ENCODE measurements around the gene SERP2.

SERP2 gene

GRCh38 chr13:44399074-44399473 is 25.4 kb downstream of the SERP2 start:
- CTCF ChIA-PET, result interaction anchor here (1.5 to 1.6 kb wide), 2 partner anchors 15 to 120 kb away, joined by 3 to 6 read pairs; no protein-coding TSS in a partner anchor
- WGBS (ENCODE audit: insufficient coverage), result 96% methylated on average over 3 of the region's 3 CpGs
- POLR2A ChIA-PET, result no interaction called here

GRCh38 chr13:44400736-44401135 is 27.1 kb downstream of the SERP2 start:
- no peaks in the 10 kb centered on the region for H3K9me3 ChIP-seq (ENCODE audit: control extremely low read depth in 1 of 5, control insufficient read depth in 4 of 5, insufficient read depth in 2 of 5, low read depth in 1 of 5, low read length in 4 of 5)
- H3K4me1 ChIP-seq (ENCODE audit: control extremely low read depth in 1 of 4, control insufficient read depth in 4 of 4, insufficient read depth in 4 of 4, low read length in 3 of 4), result peaks cover 0 to 72% (median 30%) of the 10 kb centered on the region in 4 experiments
- H3K27me3 ChIP-seq (replicated peaks in 2 of 5; ENCODE audit: control insufficient read depth in 4 of 5, insufficient read depth in 5 of 5, low read length in 4 of 5), result no peaks in the 10 kb centered on the region
- ChIA-PET POLR2A (no interaction called here), CTCF (interaction anchor here (1.2 to 1.5 kb wide), 2 partner anchors 13 to 30 kb away, joined by 4 to 5 read pairs; no protein-coding TSS in a partner anchor)
- H3K4me3 ChIP-seq (ENCODE audit: control insufficient read depth in 1 of 7, extremely low read depth in 1 of 7, insufficient read depth in 4 of 7, low read depth in 2 of 7, low read length in 6 of 7), result peak overlapping the region in 1 of 7 experiments; percentile 11
- no peak for DNase-seq
- no peaks in the 10 kb centered on the region for H3K36me3 ChIP-seq (ENCODE audit: control insufficient read depth in 4 of 4, insufficient read depth in 4 of 4, low read length in 3 of 4)
- H3K27ac ChIP-seq (ENCODE audit: insufficient read depth in 1 of 2, low read depth in 1 of 2, low read length in 2 of 2, poor library complexity in 1 of 2, severe bottlenecking in 2 of 2), result no peak overlapping the region

More at GRCh38 chr13:44399074-44399473, 25.4 kb downstream of the SERP2 start:
- Histone ChIP-seq H3K27me3 (replicated peaks in 2 of 5; ENCODE audit: control insufficient read depth in 4 of 5, insufficient read depth in 5 of 5, low read length in 4 of 5) (no peaks in the 10 kb centered on the region), H3K27ac (ENCODE audit: insufficient read depth in 1 of 2, low read depth in 1 of 2, low read length in 2 of 2, poor library complexity in 1 of 2, severe bottlenecking in 2 of 2) (no peak overlapping the region), H3K4me3 (ENCODE audit: control insufficient read depth in 1 of 7, extremely low read depth in 1 of 7, insufficient read depth in 4 of 7, low read depth in 2 of 7, low read length in 6 of 7) (no peak overlapping the region), H3K4me1 (ENCODE audit: control extremely low read depth in 1 of 4, control insufficient read depth in 4 of 4, insufficient read depth in 4 of 4, low read length in 3 of 4) (peaks cover 0 to 65% (median 27%) of the 10 kb centered on the region in 4 experiments), H3K36me3 (ENCODE audit: control insufficient read depth in 4 of 4, insufficient read depth in 4 of 4, low read length in 3 of 4) (no peaks in the 10 kb centered on the region), H3K9me3 (ENCODE audit: control extremely low read depth in 1 of 5, control insufficient read depth in 4 of 5, insufficient read depth in 2 of 5, low read depth in 1 of 5, low read length in 4 of 5) (no peaks in the 10 kb centered on the region)
- DNase-seq, result no peak

- POLR2A ChIA-PET, result no interaction called here
- CTCF ChIA-PET, result interaction anchor here (1.2 kb wide), 1 partner anchor 31 kb away, joined by 4 read pairs; no protein-coding TSS in a partner anchor
Observed at GRCh38 chr13:44401577-44401976, 28.0 kb downstream of the SERP2 start.

GRCh38 chr13:44402899-44403445 is 29.3 kb downstream of the SERP2 start:
- WGBS (ENCODE audit: insufficient coverage), result 93% methylated on average over 13 of the region's 13 CpGs
- Histone ChIP-seq H3K4me3 (ENCODE audit: control insufficient read depth in 1 of 7, extremely low read depth in 1 of 7, insufficient read depth in 4 of 7, low read depth in 2 of 7, low read length in 6 of 7) (no peak overlapping the region), H3K4me1 (ENCODE audit: control extremely low read depth in 1 of 4, control insufficient read depth in 4 of 4, insufficient read depth in 4 of 4, low read length in 3 of 4) (peaks cover 0 to 81% (median 36%) of the 10 kb centered on the region in 4 experiments), H3K27ac (ENCODE audit: insufficient read depth in 1 of 2, low read depth in 1 of 2, low read length in 2 of 2, poor library complexity in 1 of 2, severe bottlenecking in 2 of 2) (no peak overlapping the region), H3K27me3 (replicated peaks in 2 of 5; ENCODE audit: control insufficient read depth in 4 of 5, insufficient read depth in 5 of 5, low read length in 4 of 5) (no peaks in the 10 kb centered on the region), H3K9me3 (ENCODE audit: control extremely low read depth in 1 of 5, control insufficient read depth in 4 of 5, insufficient read depth in 2 of 5, low read depth in 1 of 5, low read length in 4 of 5) (no peaks in the 10 kb centered on the region), H3K36me3 (ENCODE audit: control insufficient read depth in 4 of 4, insufficient read depth in 4 of 4, low read length in 3 of 4) (no peaks in the 10 kb centered on the region)
- CTCF ChIA-PET, result interaction anchor here (0.8 to 1.4 kb wide), 5 partner anchors 14 to 159 kb away, joined by 3 to 5 read pairs (median 4); no protein-coding TSS in a partner anchor
- POLR2A ChIA-PET, result no interaction called here
- DNase-seq, result no peak

More at GRCh38 chr13:44401577-44401976, 28.0 kb downstream of the SERP2 start:
- Histone ChIP-seq H3K27me3 (replicated peaks in 2 of 5; ENCODE audit: control insufficient read depth in 4 of 5, insufficient read depth in 5 of 5, low read length in 4 of 5) (no peaks in the 10 kb centered on the region), H3K36me3 (ENCODE audit: control insufficient read depth in 4 of 4, insufficient read depth in 4 of 4, low read length in 3 of 4) (no peaks in the 10 kb centered on the region), H3K9me3 (ENCODE audit: control extremely low read depth in 1 of 5, control insufficient read depth in 4 of 5, insufficient read depth in 2 of 5, low read depth in 1 of 5, low read length in 4 of 5) (no peaks in the 10 kb centered on the region), H3K4me1 (ENCODE audit: control extremely low read depth in 1 of 4, control insufficient read depth in 4 of 4, insufficient read depth in 4 of 4, low read length in 3 of 4) (peaks cover 0 to 81% (median 35%) of the 10 kb centered on the region in 4 experiments), H3K4me3 (ENCODE audit: control insufficient read depth in 1 of 7, extremely low read depth in 1 of 7, insufficient read depth in 4 of 7, low read depth in 2 of 7, low read length in 6 of 7) (no peak overlapping the region), H3K27ac (ENCODE audit: insufficient read depth in 1 of 2, low read depth in 1 of 2, low read length in 2 of 2, poor library complexity in 1 of 2, severe bottlenecking in 2 of 2) (no peak overlapping the region)
- no peak for DNase-seq
- WGBS (ENCODE audit: insufficient coverage), result 90% methylated on average over 2 of the region's 2 CpGs

- Histone ChIP-seq H3K27ac (ENCODE audit: insufficient read depth in 1 of 2, low read depth in 1 of 2, low read length in 2 of 2, poor library complexity in 1 of 2, severe bottlenecking in 2 of 2) (no peak overlapping the region), H3K27me3 (replicated peaks in 2 of 5; ENCODE audit: control insufficient read depth in 4 of 5, insufficient read depth in 5 of 5, low read length in 4 of 5) (no peaks in the 10 kb centered on the region), H3K36me3 (ENCODE audit: control insufficient read depth in 4 of 4, insufficient read depth in 4 of 4, low read length in 3 of 4) (no peaks in the 10 kb centered on the region), H3K4me3 (ENCODE audit: control insufficient read depth in 1 of 7, extremely low read depth in 1 of 7, insufficient read depth in 4 of 7, low read depth in 2 of 7, low read length in 6 of 7) (no peak overlapping the region), H3K9me3 (ENCODE audit: control extremely low read depth in 1 of 5, control insufficient read depth in 4 of 5, insufficient read depth in 2 of 5, low read depth in 1 of 5, low read length in 4 of 5) (no peaks in the 10 kb centered on the region), H3K4me1 (ENCODE audit: control extremely low read depth in 1 of 4, control insufficient read depth in 4 of 4, insufficient read depth in 4 of 4, low read length in 3 of 4) (peaks cover 0 to 77% (median 34%) of the 10 kb centered on the region in 4 experiments)
- ChIA-PET CTCF (interaction anchor here (0.8 to 1.6 kb wide), 7 partner anchors 9 to 159 kb away, joined by 3 to 5 read pairs (median 3); no protein-coding TSS in a partner anchor), POLR2A (no interaction called here)
- 93% methylated on average over 10 of the region's 11 CpGs for WGBS (ENCODE audit: insufficient coverage)
- no peak for DNase-seq
Observed at GRCh38 chr13:44403461-44404056, 29.9 kb downstream of the SERP2 start.

- no peaks in the 10 kb centered on the region for H3K36me3 ChIP-seq (ENCODE audit: control insufficient read depth in 4 of 4, insufficient read depth in 4 of 4, low read length in 3 of 4)
- ChIA-PET POLR2A (no interaction called here), CTCF (interaction anchor here (1.0 to 3.5 kb wide), 7 partner anchors 10 to 161 kb away, joined by 3 to 18 read pairs (median 3); no protein-coding TSS in a partner anchor)
- DNase-seq, result no peak
- peak overlapping the region in 1 of 7 experiments; percentile 4 for H3K4me3 ChIP-seq (ENCODE audit: control insufficient read depth in 1 of 7, extremely low read depth in 1 of 7, insufficient read depth in 4 of 7, low read depth in 2 of 7, low read length in 6 of 7)
- peaks cover 0 to 77% (median 34%) of the 10 kb centered on the region in 4 experiments for H3K4me1 ChIP-seq (ENCODE audit: control extremely low read depth in 1 of 4, control insufficient read depth in 4 of 4, insufficient read depth in 4 of 4, low read length in 3 of 4)
- WGBS (ENCODE audit: insufficient coverage), result 75% methylated on average over 12 of the region's 15 CpGs
- no peak overlapping the region for H3K27ac ChIP-seq (ENCODE audit: insufficient read depth in 1 of 2, low read depth in 1 of 2, low read length in 2 of 2, poor library complexity in 1 of 2, severe bottlenecking in 2 of 2)
- H3K27me3 ChIP-seq (replicated peaks in 2 of 5; ENCODE audit: control insufficient read depth in 4 of 5, insufficient read depth in 5 of 5, low read length in 4 of 5), result no peaks in the 10 kb centered on the region
- no peaks in the 10 kb centered on the region for H3K9me3 ChIP-seq (ENCODE audit: control extremely low read depth in 1 of 5, control insufficient read depth in 4 of 5, insufficient read depth in 2 of 5, low read depth in 1 of 5, low read length in 4 of 5)
Observed at GRCh38 chr13:44404261-44405132, 30.9 kb downstream of the SERP2 start.

Data from common myeloid progenitor, CD34-positive (primary cell).